Breast epithelium (tissue), 3 donors: ENCODE measurements around the gene ALKBH5.

Experiments
- CTCF ChIP-seq, 3 donors: fragments of 450-650 bp; IDR thresholded peaks; one replicate each; pipeline ENCODE4 v1.5.1; 2016 to 2017; ENCODE audit warnings: antibody characterized with exemption in 3 of 3, mild to moderate bottlenecking in 3 of 3, moderate library complexity in 3 of 3
- POLR2A ChIP-seq: fragments of 450-650 bp; IDR thresholded peaks from one replicate; pipeline ENCODE4 v1.6.1; 2016; ENCODE audit warnings: antibody characterized with exemption, mild to moderate bottlenecking, moderate library complexity
- POLR2AphosphoS5 ChIP-seq, 3 donors: sonication (generic); formaldehyde crosslinking; IDR thresholded peaks; one replicate each; pipeline ENCODE4 v1.6.1; 2017; ENCODE audit warnings: antibody characterized with exemption in 3 of 3

DNA sequence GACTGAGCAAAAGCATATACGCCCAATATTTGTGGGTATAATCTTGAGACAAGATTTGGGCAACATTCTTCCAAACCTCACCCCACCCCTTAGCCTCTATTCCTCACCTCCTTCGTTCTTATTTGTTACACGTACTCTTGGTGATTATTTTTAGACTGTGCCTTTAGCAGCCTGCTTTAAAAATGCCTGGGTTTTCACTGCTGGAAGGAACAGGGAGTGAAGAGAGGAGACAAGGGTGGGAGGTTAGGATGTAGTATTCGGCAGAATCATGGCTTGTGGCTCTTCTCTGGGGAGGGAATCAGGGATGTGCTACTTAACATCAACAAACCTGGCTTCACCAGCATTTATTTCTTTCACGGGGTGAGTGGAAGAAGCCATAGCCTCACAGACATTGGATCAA is 11.6 kb downstream of the ALKBH5 start:
- TF ChIP-seq POLR2A (no peak), CTCF (IDR thresholded peaks at IDR 0.05) (no peak), POLR2AphosphoS5 (IDR thresholded peaks at IDR 0.05) (no peak)
